ENCODE results near the gene MMAB. TPM values are rescaled to one million over a fixed set of nuclear protein-coding genes. Genes with fewer than 3 reads are reported as not detected.

The MMAB gene
- total and polyA plus RNA-seq, 2 of the 13 experiments (the other 11 are each of a cell fraction or from before 2014, with no cell fraction given): 26.1 to 77.3 TPM

GRCh38 chr12:109555431-109556315 is 17.6 kb downstream of the MMAB start:
- ChIA-PET CTCF (ENCODE audit: low intra/inter-chr PET ratio, low total read pairs) (no interaction called here), POLR2A (no interaction called here)
- Histone ChIP-seq H3K36me3 (replicated peaks in 1 of 2; ENCODE audit: control insufficient read depth in 1 of 2, insufficient read depth in 2 of 2, low read length in 2 of 2) (no peaks in the 10 kb centered on the region; a peak in 2 of 5 replicates), H4K20me1 (ENCODE audit: insufficient read depth, low read length) (no peaks in the 10 kb centered on the region), H2AFZ (ENCODE audit: low read length) (no peak overlapping the region), H3K4me3 (replicated peaks in 1 of 3; ENCODE audit: insufficient read depth in 1 of 3, low read depth in 2 of 3, low read length in 3 of 3) (no peak overlapping the region), H3K9me3 (ENCODE audit: low read length) (no peaks in the 10 kb centered on the region), H3K9ac (ENCODE audit: insufficient read depth, low read depth, low read length) (no peak overlapping the region), H3K4me2 (ENCODE audit: low read depth, low read length) (no peak overlapping the region), H3K79me2 (ENCODE audit: insufficient read depth, low read length) (no peaks in the 10 kb centered on the region), H3K27me3 (ENCODE audit: control insufficient read depth in 1 of 2, insufficient read depth in 2 of 2, low read length in 2 of 2) (peaks cover 0 to 15% of the 10 kb centered on the region in 2 experiments; a peak in 4 of 5 replicates), H3K4me1 (ENCODE audit: insufficient read depth, low read length) (peaks cover 63% of the 10 kb centered on the region), H3K27ac (ENCODE audit: extremely low read length, insufficient read depth, low read length) (no peak overlapping the region)
- TF ChIP-seq HNF4G (IDR thresholded peaks at IDR 0.05; ENCODE audit: borderline replicate concordance, low read depth, low read length) (peak; percentile 16; the same call in 1 of the 2 replicates), HNF4G (CRISPR knock-in tag; IDR thresholded peaks at IDR 0.05; ENCODE audit: borderline replicate concordance, low read depth) (no peak), GABPA (IDR thresholded peaks at IDR 0.05; ENCODE audit: low read depth, low read length) (no peak), GABPA (CRISPR knock-in tag; IDR thresholded peaks at IDR 0.05; ENCODE audit: low read depth) (no peak), ETV5 (CRISPR knock-in tag; IDR thresholded peaks at IDR 0.05; ENCODE audit: borderline replicate concordance) (no peak), POLR2A (IDR thresholded peaks at IDR 0.05; ENCODE audit: insufficient read depth in 1 of 2, low read depth in 2 of 2, low read length in 2 of 2) (peak in 1 of 2 experiments; percentile 23; a peak in 1 of 4 replicates), TEAD3 (CRISPR knock-in tag; optimal IDR thresholded peaks at IDR 0.05; ENCODE audit: borderline replicate concordance) (peak; percentile 17), ZNF281 (CRISPR knock-in tag; IDR thresholded peaks at IDR 0.05; ENCODE audit: borderline replicate concordance) (peak; percentile 49; the same call in 1 of the 2 replicates), HNF4A (CRISPR knock-in tag; IDR thresholded peaks at IDR 0.05) (peak; percentile 26; the same call in 1 of the 2 replicates), TAF15 (IDR thresholded peaks at IDR 0.05; ENCODE audit: low read depth, low read length, poor library complexity, severe bottlenecking) (no peak), TMF1 (CRISPR knock-in tag; IDR thresholded peaks at IDR 0.05; ENCODE audit: low read depth) (no peak), ZNF18 (CRISPR knock-in tag; IDR thresholded peaks at IDR 0.05; ENCODE audit: insufficient replicate concordance) (no peak), ZNF670 (CRISPR knock-in tag; IDR thresholded peaks at IDR 0.05; ENCODE audit: borderline replicate concordance) (no peak), NFKB2 (CRISPR knock-in tag; IDR thresholded peaks at IDR 0.05; ENCODE audit: borderline replicate concordance) (0 out of 2 replicates have a peak, but pooled peaks have one; percentile 27)
- intact Hi-C loops (cut with micrococcal nuclease; ENCODE audit: unreplicated experiment) (no loop called here), in situ Hi-C loops (cut with HindIII; ENCODE audit: extremely low pct_ligation_motif_present, low pct_unique_long_range_greater_than_20kb) (no loop called here)
- WGBS (ENCODE audit: low lambda C conversion rate): 74% methylated on average over 16 of the region's 18 CpGs
- no peak for ATAC-seq
- no peak for FAIRE-seq
- no peak for DNase-seq (ENCODE audit: low spot score)
- BruUV-seq (replicated peaks): no TSS peak

Data from HepG2 (cell line).